Measurements from ENCODE around the gene NAPSA.
"Not testable (repeated sequence)": the region's sequence is repeated elsewhere in the genome, so short reads cannot be mapped to it uniquely, and the experiment has no call there.

NAPSA gene

DNA sequence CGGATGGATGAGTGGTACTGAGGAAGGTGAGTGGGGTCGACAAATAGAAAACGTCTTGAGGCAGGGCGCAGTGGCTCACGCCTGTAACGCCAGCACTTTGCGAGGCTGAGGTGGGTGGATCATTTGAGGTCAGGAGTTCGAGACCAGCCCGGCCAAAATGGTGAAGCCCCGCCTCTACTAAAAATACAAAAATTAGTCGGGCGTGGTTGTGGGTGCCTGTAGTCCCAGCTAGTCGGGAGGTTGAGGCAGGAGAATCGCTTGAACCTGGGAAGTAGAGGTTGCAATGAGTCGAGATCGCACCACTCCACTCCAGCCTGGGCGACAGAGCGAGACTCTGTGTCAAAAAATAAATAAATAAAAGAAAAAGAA is 35.5 kb downstream of the NAPSA start:
- DNase-seq, result not testable (repeated sequence)

DNA sequence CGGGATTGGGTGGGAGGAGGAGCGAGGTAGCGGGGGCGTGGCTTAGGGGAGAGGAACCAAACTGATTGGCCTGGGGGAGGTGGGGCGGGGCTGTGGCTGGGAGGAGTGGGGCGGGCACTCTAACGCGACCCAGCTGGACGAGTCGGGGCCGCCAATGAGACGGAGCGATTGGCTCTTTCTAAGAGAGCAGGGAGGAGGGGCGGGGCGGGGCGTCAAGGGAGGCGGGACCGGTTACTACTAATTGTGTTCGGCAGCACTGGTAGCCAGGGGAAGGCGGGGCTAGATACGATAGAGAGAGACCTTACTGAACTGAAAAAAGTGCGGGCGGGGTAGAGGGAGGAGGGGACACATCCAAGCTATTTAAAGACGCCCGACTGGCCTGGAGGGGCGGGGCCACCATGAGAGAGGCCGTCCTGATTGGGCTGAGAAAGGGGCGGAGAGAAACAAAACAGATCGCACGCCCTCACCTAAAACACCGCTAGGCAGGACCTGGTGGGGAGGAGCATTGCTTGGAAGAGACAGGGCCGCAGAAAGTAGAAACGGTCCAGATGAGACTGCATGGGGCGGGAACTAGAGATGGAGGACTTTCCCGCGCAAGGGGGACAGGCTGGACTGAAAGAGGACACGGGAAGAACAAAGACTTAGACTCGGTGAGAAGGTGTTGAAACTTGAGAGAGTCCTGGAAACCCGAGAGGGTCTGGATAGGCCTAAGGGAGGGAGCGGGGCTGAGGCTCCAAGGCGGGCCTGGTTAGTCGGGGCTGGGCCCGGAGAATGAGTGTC is 36.1 kb downstream of the NAPSA start, which contains the start of gene KCNC3:
Gene KCNC3 (minus strand): TSS at position 232 of the 780 bp plus-strand sequence. CDS start 295 bp downstream, outside the sequence.
- peak; percentile 98 for DNase-seq

DNA sequence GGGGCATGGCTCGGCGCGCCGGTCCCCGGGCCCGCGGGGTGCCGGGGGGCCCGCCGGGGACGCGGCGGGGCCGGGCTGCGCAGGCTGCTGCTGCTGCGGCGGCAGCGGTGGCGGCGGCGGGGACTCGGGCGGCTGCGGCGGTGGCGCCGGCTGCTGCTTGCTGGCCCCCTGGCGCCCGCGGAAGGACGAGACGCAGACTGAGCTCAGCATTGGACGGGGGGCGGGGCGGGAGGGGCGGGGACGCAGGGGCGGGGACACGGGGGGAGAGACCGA is 36.6 kb downstream of the NAPSA start:
- no peak for DNase-seq

DNA sequence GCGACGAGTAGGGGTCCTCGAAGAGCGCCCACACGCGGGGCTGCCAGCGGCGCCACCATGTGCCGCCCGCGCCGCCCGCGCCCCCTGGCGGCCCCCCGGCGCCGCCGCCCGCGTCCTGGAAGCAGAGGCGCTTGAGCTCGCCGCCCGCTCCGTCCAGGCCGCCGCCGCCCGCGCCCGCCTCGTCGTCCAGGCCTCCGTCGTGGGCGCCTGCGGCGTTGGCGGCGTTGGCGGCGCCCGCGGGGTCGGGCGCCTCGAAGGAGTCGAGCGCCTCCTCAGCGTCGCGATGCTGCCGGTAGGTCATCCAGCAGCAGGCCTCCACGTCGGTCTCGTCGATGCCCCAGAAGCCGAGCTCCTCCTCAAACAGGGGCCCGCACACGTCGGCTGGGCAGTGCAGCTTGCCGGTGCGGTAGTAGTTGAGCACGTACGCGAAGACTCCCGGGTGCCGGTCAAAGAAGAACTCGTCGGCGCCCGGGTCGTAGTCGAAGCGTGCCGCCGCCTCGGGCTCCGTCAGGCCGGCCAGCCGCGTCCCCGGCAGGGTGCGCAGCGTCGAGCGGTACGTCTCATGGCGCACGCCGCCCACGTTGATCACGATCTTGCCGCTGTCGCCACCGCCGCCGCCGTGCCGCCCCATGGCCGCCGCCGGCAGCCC is 37.1 kb downstream of the NAPSA start:
- no peak for DNase-seq

DNA sequence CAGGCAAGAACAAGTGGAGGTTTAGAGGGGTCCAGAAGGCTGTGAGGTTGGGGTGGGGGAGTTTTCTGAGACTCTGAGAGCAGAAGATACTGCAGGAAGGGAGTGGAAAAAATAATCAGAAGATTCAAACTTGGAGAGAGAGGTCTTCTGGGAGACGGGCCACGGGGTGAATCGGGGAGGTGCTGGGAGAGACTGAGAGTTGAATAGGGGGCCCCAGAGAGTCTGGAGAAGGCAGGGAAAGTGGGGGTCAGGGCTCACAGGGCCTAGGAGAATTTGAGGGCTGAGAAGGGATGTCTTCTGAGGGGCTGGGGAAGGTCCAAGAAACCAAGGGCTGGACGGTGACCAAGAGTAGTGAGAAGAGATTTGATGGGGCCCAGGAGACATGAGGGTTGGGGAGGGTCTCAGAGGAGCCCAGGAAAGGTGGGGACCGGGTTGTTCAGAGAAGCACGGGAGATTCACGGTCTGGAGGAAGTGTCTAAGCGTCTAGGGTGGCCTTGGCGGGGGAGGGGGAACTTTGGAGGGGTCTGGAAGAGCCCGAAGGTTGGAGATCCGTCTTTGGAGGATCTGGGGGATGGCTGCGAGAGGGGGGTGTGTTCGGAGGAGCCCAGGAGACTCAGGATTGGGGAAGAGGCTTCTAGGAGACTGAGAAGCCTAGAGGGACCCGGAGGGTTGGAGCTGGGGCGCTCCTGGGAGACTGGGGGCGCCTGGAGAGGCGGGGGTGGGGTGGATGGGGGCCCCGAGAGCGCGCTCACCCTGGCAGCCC is 37.8 kb downstream of the NAPSA start:
- no peak for DNase-seq

DNA sequence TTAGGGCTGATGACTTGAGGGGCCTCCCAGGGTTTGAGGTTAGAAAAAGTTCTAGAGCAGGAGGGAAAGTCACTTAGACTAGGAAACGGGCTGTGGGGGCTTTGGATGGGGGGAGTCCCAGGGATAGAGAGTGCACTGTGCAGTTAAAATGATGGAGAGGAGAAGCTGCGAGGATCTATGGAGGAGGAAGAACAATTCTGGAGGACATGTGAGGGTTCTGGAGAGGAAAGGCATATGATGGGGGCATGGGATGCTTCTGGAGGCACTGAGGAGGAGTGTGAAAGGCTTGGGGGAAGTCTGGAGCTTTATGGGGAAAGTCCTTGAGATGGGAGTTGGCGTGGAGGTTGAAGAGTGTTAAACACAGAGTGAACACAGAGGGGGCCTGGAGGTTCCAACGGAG is 38.4 kb downstream of the NAPSA start:
- DNase-seq, result no peak

DNA sequence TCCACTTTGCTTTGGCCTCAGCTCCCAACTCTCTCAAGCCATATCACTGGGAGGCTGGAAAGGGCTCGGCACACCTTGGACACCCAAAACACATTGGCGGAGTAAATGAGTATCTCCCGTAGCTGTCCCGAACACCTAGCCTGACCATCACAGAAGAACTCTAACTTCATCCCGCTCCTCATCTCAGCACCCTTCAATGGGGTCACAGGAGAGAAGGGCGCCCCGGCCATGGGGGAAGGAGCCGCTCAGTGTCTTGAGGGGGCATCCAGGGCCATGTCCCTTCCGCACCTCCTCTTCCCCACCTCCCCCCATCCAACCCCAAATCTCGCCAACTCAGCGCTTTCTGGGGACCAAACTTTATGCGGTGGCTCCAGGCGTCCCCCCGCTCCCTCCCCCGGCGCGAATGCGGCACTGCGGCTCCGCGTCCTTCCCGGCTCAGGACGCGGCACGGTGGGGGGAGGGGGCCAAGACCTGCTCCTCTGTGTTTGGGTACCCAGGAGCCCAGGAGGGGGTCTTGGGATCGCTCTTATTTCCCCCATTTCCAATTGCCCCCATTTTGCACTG is 39.3 kb downstream of the NAPSA start:
- no peak for DNase-seq

DNA sequence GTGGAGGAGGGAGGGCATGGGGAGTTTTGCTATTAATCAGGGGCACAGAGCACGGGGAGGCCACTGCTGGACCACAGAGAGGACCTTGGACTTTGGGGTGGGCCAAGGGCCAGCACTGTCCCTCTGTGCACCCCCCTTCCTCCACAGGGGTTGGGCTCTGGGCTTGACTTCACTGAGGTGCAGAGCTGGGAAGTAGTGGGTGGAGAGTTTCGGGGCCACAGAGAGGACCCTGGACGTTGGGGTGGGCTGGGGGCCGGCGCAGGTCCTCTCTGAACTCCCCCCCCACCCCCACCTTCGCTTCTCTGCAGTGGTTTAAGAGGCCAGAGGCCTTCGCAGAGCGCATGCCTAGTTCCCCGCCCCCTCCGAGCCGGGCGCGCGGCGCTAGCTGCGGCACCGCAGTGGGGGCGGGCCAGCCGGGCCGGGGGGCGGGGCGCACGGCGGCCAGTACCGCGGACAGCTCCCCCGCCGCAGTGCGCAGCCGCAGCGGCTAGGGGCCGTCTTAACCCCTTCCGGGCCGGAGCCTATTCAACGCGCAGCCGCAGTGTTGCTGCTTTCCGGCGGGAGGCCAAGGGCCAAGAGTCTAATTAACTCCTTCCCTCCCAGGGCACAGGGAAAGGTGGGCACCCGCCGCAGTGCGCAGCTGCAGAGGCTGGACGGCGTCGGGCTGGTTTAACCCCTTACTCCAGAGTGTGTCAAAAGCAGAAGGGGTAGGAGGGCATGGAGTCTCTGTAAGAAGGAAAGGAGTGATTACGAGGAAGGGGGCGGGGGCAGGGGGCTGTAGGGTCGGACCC is 39.9 kb downstream of the NAPSA start:
- DNase-seq, result peak; percentile 82

DNA sequence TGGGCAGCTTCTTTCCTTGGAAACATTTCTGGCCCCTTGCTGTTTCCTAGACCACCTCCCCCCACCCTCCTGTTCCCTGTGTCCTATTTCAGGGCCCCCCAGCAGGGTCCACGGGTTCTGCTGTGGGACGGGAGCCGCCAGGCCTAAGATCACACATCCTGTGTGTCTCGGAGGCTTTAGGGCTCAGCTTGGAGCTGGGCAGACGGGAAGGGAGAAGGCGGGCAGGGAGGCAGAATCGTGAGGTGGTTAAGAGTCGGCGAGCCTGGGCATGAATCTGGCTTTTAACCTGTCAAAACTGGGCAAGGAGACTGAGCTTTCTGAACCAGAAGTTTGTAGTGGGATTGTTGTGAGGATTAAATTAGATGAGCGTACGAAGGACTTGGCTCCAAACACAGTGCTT is 41.1 kb downstream of the NAPSA start:
- DNase-seq, result no peak

DNA sequence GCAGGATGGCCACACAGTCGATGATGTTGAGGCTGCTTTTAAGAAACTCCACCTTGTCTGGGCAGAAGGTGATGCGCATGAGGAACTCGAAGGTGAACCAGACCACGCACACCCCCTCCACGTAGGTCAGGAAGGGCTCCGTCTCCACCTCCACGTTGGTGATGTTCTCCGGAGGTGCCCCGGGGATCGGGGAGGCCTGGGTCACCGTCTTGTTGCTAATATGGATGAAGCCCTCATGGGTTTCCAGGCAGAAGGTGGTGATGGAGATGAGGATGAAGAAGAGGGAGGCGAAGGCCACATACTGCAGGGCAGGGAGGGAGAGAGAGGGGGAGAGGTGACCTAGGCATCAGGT is 41.7 kb downstream of the NAPSA start:
- DNase-seq, result no peak

DNA sequence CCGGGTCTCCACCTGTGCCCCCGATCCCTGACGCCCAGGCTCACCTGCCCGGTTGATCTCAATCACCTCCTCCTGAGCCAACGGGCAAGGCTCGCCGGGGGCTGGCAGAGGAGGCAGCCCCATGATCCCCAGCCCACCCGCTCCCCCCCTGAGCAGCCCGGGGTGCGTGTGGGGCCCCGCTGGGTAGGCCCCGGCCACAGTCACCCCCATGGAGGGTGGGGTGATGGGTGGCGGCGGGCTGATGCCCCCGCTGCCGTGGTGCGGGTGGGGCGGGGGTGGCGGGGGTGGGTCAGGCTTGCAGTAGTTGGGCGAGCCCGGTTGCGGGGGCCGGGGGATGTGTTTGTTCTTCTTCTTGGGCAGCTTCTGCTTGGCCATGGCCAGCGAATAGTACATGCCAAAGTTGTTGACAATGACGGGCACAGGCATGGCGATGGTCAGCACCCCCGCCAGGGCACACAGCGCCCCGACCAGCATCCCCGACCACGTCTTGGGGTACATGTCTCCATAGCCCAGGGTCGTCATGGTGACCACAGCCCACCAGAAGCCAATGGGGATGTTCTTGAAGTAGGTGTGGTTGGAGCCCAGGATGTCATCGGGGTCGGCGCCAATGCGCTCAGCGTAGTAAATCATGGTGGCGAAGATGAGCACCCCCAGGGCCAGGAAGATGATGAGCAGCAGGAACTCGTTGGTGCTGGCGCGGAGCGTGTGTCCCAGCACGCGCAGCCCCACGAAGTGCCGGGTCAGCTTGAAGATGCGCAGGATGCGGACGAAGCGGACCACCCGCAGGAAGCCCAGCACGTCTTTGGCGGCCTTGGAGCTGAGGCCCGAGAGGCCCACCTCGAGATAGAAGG is 42.3 kb downstream of the NAPSA start:
- DNase-seq, result no peak

DNA sequence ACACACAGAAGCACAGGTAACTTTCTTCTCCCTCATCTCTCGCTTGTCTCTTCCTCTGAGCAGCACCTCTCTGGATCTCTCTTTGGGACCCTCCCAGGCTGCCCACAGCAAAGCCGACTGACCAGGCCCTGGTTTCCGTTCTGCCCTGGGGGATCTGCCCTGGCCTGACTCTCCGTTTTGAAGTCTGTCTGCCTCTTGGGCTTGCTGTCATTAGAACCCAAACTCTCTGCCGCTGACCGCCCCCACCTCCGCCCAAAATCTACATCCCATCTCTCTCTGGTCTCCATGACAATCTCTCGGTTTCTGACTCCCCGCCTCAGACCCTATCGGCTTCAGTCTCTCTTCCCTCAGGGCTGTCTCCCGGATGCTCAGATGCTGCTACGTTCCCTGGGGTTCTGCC is 43.2 kb downstream of the NAPSA start:
- no peak for DNase-seq

DNA sequence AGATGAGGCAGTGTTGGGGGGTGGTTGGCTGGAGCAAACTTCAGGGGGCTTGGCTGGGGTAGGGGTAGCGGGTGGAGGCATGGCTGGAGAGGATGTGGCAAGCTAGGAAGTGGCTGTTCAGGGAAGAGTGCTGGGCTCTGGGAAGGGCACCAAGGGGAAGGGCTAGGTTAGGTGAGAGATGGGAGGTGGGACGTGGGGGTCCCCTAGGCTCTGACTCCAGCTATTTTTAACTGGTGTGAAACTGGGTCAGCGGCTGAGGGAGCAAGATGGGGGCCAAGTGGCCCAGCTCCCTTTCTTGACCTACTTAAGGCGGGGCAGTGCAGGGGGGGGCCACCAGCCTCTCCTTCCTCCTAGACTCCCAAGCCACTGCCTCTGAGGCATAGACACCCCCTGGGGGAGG is 43.6 kb downstream of the NAPSA start:
- no peak for DNase-seq

DNA sequence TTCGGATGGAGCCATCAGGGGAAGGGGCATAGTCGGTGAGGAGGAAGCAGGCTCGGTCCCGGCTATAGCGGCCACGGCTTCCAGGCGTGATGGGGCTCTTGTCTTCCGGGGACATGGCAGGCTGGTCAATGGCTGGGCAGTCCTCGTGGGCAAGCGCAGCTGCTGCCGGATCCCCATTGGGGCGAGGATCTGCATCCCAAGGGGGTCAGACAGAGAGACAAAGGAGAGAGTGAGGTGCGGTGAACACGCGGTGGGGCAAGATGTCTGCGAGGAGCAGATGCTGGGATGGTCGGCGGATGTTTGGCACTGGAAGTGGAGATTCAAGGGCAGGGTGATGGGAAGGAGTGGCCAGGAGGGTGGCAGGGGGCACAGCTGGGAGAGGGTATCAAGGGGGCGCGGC is 44.8 kb downstream of the NAPSA start:
- DNase-seq, result no peak

DNA sequence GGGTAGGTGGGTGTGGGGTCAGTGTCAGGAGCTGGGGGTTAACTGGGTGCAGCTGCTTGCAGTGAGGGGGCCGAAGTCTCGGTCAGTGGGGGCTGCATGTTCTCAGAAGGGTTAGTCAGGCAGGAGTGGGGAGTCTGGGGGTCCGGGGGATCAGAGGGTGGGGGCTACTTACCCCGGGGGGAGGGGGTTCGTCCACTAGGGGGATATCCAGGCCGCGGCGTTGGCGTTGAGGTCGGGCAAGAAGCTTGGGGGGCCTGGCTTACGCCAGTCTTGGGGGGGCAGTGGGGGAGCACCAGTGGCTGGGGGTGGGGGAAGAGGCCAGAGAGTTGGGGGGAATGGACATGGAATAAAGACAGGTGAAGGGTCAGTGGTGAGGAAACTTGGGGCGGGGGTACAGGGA is 45.4 kb downstream of the NAPSA start:
- no peak for DNase-seq

DNA sequence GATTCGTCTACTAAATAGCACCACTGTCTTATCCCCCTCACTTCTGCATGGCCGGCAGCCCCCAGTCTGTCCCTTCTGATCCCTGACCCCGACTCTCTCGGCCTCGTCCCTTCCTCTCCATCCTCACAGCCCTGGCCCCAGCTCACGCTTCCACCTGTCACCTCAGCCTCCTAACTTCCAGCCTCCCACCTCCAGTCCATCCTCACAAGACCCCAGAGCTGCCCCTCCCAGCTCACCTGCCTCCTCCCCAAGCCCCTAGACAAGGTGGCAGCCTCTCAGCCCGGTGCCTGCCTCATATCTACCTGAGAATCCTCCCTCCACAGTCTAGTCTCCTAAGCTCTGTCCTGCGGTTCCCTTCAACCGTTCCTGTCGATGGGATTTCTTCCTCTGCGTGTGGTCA is 46.3 kb downstream of the NAPSA start:
- no peak for DNase-seq

DNA sequence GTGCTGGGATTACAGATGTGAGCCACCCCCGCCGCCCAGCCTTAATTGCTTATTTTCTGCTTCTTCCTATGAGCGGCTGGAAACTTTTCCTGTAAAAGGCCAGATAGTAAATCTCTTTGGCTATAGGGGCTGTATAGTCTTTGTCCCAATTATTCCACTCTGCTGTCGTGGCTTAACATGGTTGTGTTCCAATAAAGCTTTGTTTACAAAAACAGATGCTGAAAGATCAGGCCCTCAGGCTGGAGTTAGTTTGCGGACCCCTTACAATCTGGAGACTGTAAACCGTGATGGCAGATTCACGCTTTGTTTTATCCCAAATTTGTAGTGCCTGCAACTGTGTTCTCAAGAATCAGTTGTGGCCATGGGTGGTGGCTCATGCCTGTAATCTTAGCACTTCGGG is 47.0 kb downstream of the NAPSA start:
- no peak for DNase-seq

DNA sequence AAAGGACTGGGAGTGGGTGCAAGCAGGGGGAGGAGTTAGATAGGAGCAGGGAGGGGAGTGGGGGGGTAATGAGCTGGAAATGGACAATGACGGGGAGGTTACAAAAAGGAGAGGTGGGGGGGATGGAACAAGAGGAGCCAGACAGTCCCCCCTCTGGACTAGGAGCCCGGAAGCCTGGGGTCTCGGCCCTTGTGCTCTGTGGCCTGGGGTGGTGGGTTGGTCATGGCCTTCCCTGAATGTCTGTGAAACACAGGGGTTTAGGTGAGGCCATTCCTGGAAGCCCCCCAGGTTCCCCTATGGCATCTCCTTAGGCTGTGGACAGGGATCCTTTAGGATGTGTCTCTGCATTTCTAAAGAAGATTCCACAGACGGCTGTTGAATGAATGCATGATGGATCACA is 48.3 kb downstream of the NAPSA start:
- no peak for DNase-seq

DNA sequence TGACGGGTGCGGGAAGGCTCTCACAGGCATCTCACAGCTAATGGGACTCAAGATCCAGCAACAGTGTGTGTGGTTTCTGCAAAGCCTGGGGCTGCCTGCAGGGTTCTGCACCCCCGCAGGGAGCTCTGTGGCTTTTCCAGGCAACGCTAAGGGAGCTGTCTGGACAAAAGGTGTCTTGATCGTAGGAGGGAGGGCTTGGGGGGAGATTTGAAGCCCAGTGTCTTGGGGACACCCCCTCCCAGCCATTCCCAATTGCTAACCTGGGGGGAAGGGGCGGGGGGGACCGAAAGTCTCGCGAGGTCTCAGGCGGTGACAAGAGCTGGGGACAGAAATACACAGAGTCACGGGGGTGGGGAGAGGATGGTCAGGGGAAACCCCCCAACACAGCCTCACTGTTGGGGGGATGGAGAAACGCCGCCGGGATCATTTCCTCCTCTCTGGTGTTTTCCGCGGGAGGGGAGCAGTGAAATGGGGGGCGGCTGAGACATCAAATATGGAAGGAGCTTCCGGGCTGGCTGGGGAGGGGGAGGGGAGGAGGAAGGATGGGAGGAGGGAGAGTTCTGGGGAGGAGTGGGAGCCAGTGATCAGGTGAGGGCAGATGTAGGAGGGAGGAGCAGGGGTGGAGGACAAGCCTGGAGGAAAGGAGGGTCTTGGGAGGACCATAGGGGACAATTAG is 49.5 kb downstream of the NAPSA start:
- DNase-seq, result peak; percentile 38

DNA sequence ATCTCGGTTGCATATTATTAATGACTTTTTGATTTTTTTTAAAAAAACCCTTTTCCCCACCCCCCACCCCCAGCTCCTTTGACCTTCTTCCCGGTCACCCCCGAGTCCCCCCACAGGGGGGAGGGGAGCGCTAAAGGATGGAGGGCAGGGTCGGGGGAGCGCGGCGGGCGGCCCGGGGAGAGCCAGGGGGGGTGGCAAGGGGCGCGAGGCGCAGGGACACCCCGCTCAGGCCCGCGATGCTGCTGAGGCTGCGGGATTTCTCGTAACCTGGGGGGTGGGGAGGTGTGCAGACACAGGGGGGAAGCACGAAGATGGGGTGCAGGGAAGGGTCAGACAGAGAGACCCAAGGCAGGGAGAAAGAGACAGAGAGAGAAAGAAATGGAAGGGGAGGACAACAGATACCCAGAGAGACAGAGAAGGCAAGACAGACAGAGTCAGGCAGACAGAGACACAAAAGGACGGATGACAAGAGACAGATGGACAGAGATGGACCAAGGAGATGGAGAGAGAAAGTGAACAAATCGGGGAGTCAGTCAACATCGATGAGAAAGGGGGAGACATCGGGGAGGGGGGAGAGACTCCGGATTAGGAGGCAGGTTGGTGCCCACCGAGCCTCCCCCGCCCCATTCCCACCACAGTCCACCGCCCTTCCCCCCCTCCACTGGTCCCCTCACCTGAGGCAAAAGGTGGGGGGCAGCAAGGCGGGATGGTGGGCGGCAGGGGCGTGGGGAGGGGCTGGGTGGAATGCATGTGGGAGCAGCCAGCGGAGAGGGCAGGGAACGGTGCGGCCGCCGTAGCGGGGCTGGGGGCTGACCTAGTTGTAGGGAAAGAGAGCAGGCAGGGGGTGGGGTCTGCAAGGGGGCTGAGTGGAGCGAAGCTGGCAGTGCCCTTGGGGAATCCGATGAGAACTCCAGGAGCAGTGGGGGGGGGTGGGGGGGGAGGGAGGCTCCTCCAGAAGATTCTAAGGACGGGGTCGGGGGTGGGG is 50.4 kb downstream of the NAPSA start:
- DNase-seq, result no peak
